Spleen (tissue), 11 donors: ENCODE measurements around the gene MT3. TPM values are rescaled to one million over a fixed set of nuclear protein-coding genes. Genes with fewer than 3 reads are reported as not detected.

Source experiments
- DNase-seq: peaks from one replicate; pipeline ENCODE4 v3.0.0-alpha.2; 2020
- H3K27ac ChIP-seq, 8 donors: fragments of 200-600 bp; sonication (generic) in 7 of 8; 1 replicate in 4 of 8; 2 replicates in 4 of 8; pipeline versions ENCODE4 v1.5.0 to v1.8.0; 2016 to 2021; ENCODE audit warnings: inconsistent platforms in 4 of 8, mild to moderate bottlenecking in 4 of 8, moderate library complexity in 1 of 8
- H3K27me3 ChIP-seq, 7 donors: fragments of 200-600 bp; sonication (generic) in 6 of 7; replicated peaks in 1 of 7; 1 replicate in 4 of 7; 2 replicates in 3 of 7; pipeline versions ENCODE4 v1.5.0 to v1.8.0; 2016 to 2021; ENCODE audit warnings: inconsistent platforms in 3 of 7, mild to moderate bottlenecking in 1 of 7
- H3K36me3 ChIP-seq, 6 donors: fragments of 200-600 bp; sonication (generic) in 5 of 6; 1 replicate in 4 of 6; 2 replicates in 2 of 6; pipeline versions ENCODE4 v1.5.0 to v1.8.0; 2016 to 2021; ENCODE audit warnings: inconsistent platforms in 2 of 6
- H3K4me1 ChIP-seq, 6 donors: fragments of 200-600 bp; sonication (generic) in 5 of 6; 1 replicate in 3 of 6; 2 replicates in 3 of 6; pipeline versions ENCODE4 v1.5.0 to v1.8.0; 2016 to 2021; ENCODE audit warnings: inconsistent platforms in 3 of 6
- H3K4me3 ChIP-seq, 8 donors: fragments of 200-600 bp; sonication (generic) in 7 of 8; 1 replicate in 4 of 8; 2 replicates in 4 of 8; pipeline versions ENCODE4 v1.5.0 to v1.8.0; 2016 to 2021; ENCODE audit warnings: inconsistent platforms in 4 of 8, mild to moderate bottlenecking in 4 of 8, moderate library complexity in 2 of 8
- H3K9me3 ChIP-seq, 8 donors: fragments of 200-600 bp; sonication (generic) in 7 of 8; 1 replicate in 4 of 8; 2 replicates in 4 of 8; pipeline versions ENCODE4 v1.5.0 to v1.8.0; 2016 to 2021; ENCODE audit warnings: inconsistent platforms in 4 of 8
- CTCF ChIP-seq, 11 experiments: fragments of 200-600 bp in 7 of 11; fragments of 450-650 bp in 4 of 11; sonication (generic) in 4 of 11; IDR thresholded peaks in 8 of 11; conservative IDR thresholded peaks in 3 of 11; 1 replicate in 7 of 11; 2 replicates in 4 of 11; pipeline versions ENCODE4 v1.4.0 to v1.8.0; 2016 to 2021; ENCODE audit warnings: antibody characterized with exemption in 11 of 11, inconsistent platforms in 4 of 11, mild to moderate bottlenecking in 1 of 11
- POLR2A ChIP-seq, 3 donors: fragments of 450-650 bp; IDR thresholded peaks; one replicate each; pipeline ENCODE4 v1.5.1; 2017; ENCODE audit warnings: antibody characterized with exemption in 3 of 3, mild to moderate bottlenecking in 1 of 3
- POLR2AphosphoS5 ChIP-seq, 3 donors: sonication (generic); formaldehyde crosslinking; IDR thresholded peaks; one replicate each; pipeline ENCODE4 v1.5.1; 2017; ENCODE audit warnings: antibody characterized with exemption in 3 of 3
- WGBS, 5 donors: extraction: QIAGEN DNeasy Blood & Tissue Kit in 3 of 5; methylation state at CpG; one replicate each; pipeline versions ENCODE4 v1.1.5 to v1.1.7; 2013 to 2018; 5-methylcytosine and 5-hydroxymethylcytosine counted together
- intact Hi-C: fragments of 100-400 bp; cut with DNase I; formaldehyde crosslinking; loops from one replicate; pipeline ENCODE4 v1.15.0; 2023; ENCODE audit warnings: low total_unique reads
- polyA plus RNA-seq, 3 donors: library from polyadenylated mRNA; stranded (reverse); fragments of 200-250 nt; gene quantifications; one replicate each; pipeline ENCODE4 v1.2.1, GENCODE V29; 2013
- total RNA-seq, 7 donors: library from RNA; depleted of rRNA in 3 of 7; stranded (reverse); fragments of >200 nt in 3 of 7; fragmentation: NEBNext Ultra II Directional in 4 of 7; extraction: Animal tissue kit (Norgen Biotek cat#: 25700) in 4 of 7; gene quantifications; one replicate each; pipeline versions ENCODE4 v1.1.0 to v1.2.1, GENCODE V29; 2016 to 2021
- donor health status: healthy with polysubstance abuse.
- donor health status: DM: no; HTN: no; CAD: no; lungs with moderate emphysema.
- donor health status: DM: no; HTN: no; CAD: no.
- donor health status: Bipolar disorder and iron deficiency.
- donor health status: healthy.
- donor health status: DM: no; HTN: no; CAD: no.
- donor health status: DM: yes; HTN: yes; CAD: no.

MT3 gene
- total and polyA plus RNA-seq, 10 donors, result 0.77 to 11.5 (median 1.5) TPM; not detected in 7

GRCh38 chr16:56608876-56609462 lies 19.6 kb downstream of the MT3 start:
- Histone ChIP-seq H3K4me1 (peaks cover 24 to 67% (median 47%) of the 10 kb centered on the region in 6 donors), H3K36me3 (no peaks in the 10 kb centered on the region), H3K27me3 (no peaks in the 10 kb centered on the region), H3K27ac (peak overlapping the region; percentile 78 to 96 (median 89)), H3K9me3 (no peaks in the 10 kb centered on the region), H3K4me3 (peak overlapping the region; percentile 37 to 75 (median 61))
- intact Hi-C loops, result loop anchor here (10.0 kb wide), 2 partner anchors 76 to 94 kb away; partner anchors contain the start of gene MT1X
- TF ChIP-seq POLR2AphosphoS5 (IDR thresholded peaks at IDR 0.05), result peak in 2 of 3 donors; percentile 25 to 36
- TF ChIP-seq CTCF (IDR thresholded peaks at IDR 0.05 in 8 of 11, conservative IDR thresholded peaks at IDR 0.05 in 3 of 11), result no peak
- TF ChIP-seq POLR2A (IDR thresholded peaks at IDR 0.05), result no peak
- no peak for DNase-seq
- 0 to 1% (median 1%) methylated on average over 21 of the region's 21 CpGs for WGBS, 5 donors

- intact Hi-C loops, result loop anchor here (10.0 kb wide), 2 partner anchors 75 to 95 kb away; partner anchors contain the start of gene MT1X
- Histone ChIP-seq H3K27ac (peak overlapping the region; percentile 78 to 96 (median 89)), H3K4me3 (peak overlapping the region; percentile 37 to 75 (median 61)), H3K36me3 (no peaks in the 10 kb centered on the region), H3K9me3 (no peaks in the 10 kb centered on the region), H3K4me1 (peaks cover 24 to 65% (median 47%) of the 10 kb centered on the region in 6 donors), H3K27me3 (no peaks in the 10 kb centered on the region)
- TF ChIP-seq POLR2A (IDR thresholded peaks at IDR 0.05) (peak in 1 of 3 donors; percentile 32), POLR2AphosphoS5 (IDR thresholded peaks at IDR 0.05) (peak in 1 of 3 donors; percentile 85), CTCF (IDR thresholded peaks at IDR 0.05 in 8 of 11, conservative IDR thresholded peaks at IDR 0.05 in 3 of 11) (peak in 2 of 11 experiments; percentile 7 to 12)
- WGBS, 5 donors, result 0 to 1% (median 0%) methylated on average over 6 of the region's 6 CpGs
- peak; percentile 84 for DNase-seq
Measured at GRCh38 chr16:56609463-56609921, 20.2 kb downstream of the MT3 start.

GRCh38 chr16:56610017-56610608 lies 20.8 kb downstream of the MT3 start:
- TF ChIP-seq POLR2A (IDR thresholded peaks at IDR 0.05) (no peak), POLR2AphosphoS5 (IDR thresholded peaks at IDR 0.05) (peak in 2 of 3 donors; percentile 56 to 89)
- WGBS, 5 donors, result 19 to 34% (median 28%) methylated on average over 10 of the region's 10 CpGs
- peak; percentile 80 for DNase-seq
- H3K27me3 ChIP-seq, result no peaks in the 10 kb centered on the region
- H3K9me3 ChIP-seq, result no peaks in the 10 kb centered on the region
- intact Hi-C loops, result no loop called here
- H3K27ac ChIP-seq, result peak overlapping the region; percentile 78 to 96 (median 89)
- H3K4me3 ChIP-seq, result peak overlapping the region in 6 of 8 donors; percentile 4 to 75 (median 61)
- H3K4me1 ChIP-seq, result peaks cover 24 to 65% (median 47%) of the 10 kb centered on the region in 6 donors
- H3K36me3 ChIP-seq, result no peaks in the 10 kb centered on the region

GRCh38 chr16:56610609-56611111 lies 21.3 kb downstream of the MT3 start:
- Histone ChIP-seq H3K27ac (peak overlapping the region; percentile 78 to 96 (median 89)), H3K9me3 (no peaks in the 10 kb centered on the region), H3K4me3 (peak overlapping the region in 1 of 8 donors; percentile 75), H3K27me3 (no peaks in the 10 kb centered on the region), H3K4me1 (peaks cover 24 to 62% (median 47%) of the 10 kb centered on the region in 6 donors), H3K36me3 (no peaks in the 10 kb centered on the region)
- 39 to 61% (median 48%) methylated on average over 2 of the region's 2 CpGs for WGBS, 5 donors
- no peak for TF ChIP-seq CTCF (IDR thresholded peaks at IDR 0.05 in 8 of 11, conservative IDR thresholded peaks at IDR 0.05 in 3 of 11)
- no peak for TF ChIP-seq POLR2A (IDR thresholded peaks at IDR 0.05)
- no peak for TF ChIP-seq POLR2AphosphoS5 (IDR thresholded peaks at IDR 0.05)
- intact Hi-C loops, result no loop called here
- DNase-seq, result no peak
